WTC11 (cell line): Measurements from ENCODE around the gene SPINT4. TPM values are rescaled to one million over a fixed set of nuclear protein-coding genes. Genes with fewer than 3 reads are reported as not detected.

Experiments used
- ATAC-seq: fragments of 200-7000 bp; cut with Tn5 transposase; 2 replicates; pipeline ENCODE4 v1.10.0; 2021; ENCODE audit warnings: mild to moderate bottlenecking, moderate library complexity
- CTCF ChIA-PET: fragments of 300-600 bp; sonication (Branson Sonifier 250); formaldehyde crosslinking; loops from one replicate; lab custom pipeline; 2021; ENCODE audit warnings: antibody characterized with exemption; lab: Charles Lee
- POLR2A ChIA-PET: fragments of 350-600 bp; sonication (Branson Sonifier 250); formaldehyde crosslinking; loops from one replicate; lab custom pipeline; 2021; ENCODE audit warnings: antibody characterized with exemption; lab: Charles Lee
- DNase-seq: peaks from one replicate; pipeline ENCODE4 v3.0.0; 2021; ENCODE audit warnings: low spot score
- H3K27ac Mint-ChIP-seq: 2 replicates; pipeline ENCODE4 v1.8.0; 2021; ENCODE audit warnings: mixed read lengths
- H3K27me3 Mint-ChIP-seq: 2 replicates; pipeline ENCODE4 v1.8.0; 2021; ENCODE audit warnings: low read depth, mild to moderate bottlenecking, moderate library complexity, mixed read lengths
- H3K36me3 Mint-ChIP-seq: 2 replicates; pipeline ENCODE4 v1.8.0; 2021; ENCODE audit warnings: mixed read lengths
- H3K4me1 Mint-ChIP-seq: 2 replicates; pipeline ENCODE4 v1.8.0; 2022; ENCODE audit warnings: mixed read lengths
- H3K4me3 Mint-ChIP-seq: 2 replicates; pipeline ENCODE4 v1.8.0; 2021; ENCODE audit warnings: mild to moderate bottlenecking, moderate library complexity, mixed read lengths
- H3K9me3 Mint-ChIP-seq: 2 replicates; pipeline ENCODE4 v1.8.0; 2021; ENCODE audit warnings: mixed read lengths
- AR ChIP-seq: fragments of 250-450 bp; sonication (Bioruptor Pico); IDR thresholded peaks from 2 replicates; pipeline ENCODE4 v1.9.0; 2021; ENCODE audit warnings: mild to moderate bottlenecking
- ATF1 ChIP-seq: sonication (generic); formaldehyde crosslinking; IDR thresholded peaks from 2 replicates; pipeline ENCODE4 v1.8.1; 2023; ENCODE audit warnings: mild to moderate bottlenecking, moderate library complexity, missing genetic modification reagents
- CDX4 ChIP-seq: fragments of 250-450 bp; sonication (Bioruptor Pico); IDR thresholded peaks from 2 replicates; pipeline ENCODE4 v1.9.0; 2021; ENCODE audit warnings: moderate library complexity, mild to moderate bottlenecking, inconsistent platforms, borderline replicate concordance
- CTCF ChIP-seq: fragments of 200-600 bp; IDR thresholded peaks from 2 replicates; pipeline ENCODE4 v1.8.0; 2022; ENCODE audit warnings: antibody characterized with exemption
- ERG ChIP-seq: fragments of 250-450 bp; sonication (Bioruptor Pico); IDR thresholded peaks from 2 replicates; pipeline ENCODE4 v1.8.0; 2021; ENCODE audit warnings: mild to moderate bottlenecking
- IRF1 ChIP-seq: sonication (generic); formaldehyde crosslinking; IDR thresholded peaks from 2 replicates; pipeline ENCODE4 v1.8.0; 2023; ENCODE audit warnings: missing genetic modification reagents
- MAX ChIP-seq: sonication (generic); formaldehyde crosslinking; IDR thresholded peaks from 2 replicates; pipeline ENCODE4 v1.8.0; 2022; ENCODE audit warnings: mild to moderate bottlenecking, missing genetic modification reagents
- NFE2L1 ChIP-seq: sonication (generic); formaldehyde crosslinking; IDR thresholded peaks from 2 replicates; pipeline ENCODE4 v1.8.1; 2023; ENCODE audit warnings: missing genetic modification reagents
- NR2C2 ChIP-seq: sonication (generic); formaldehyde crosslinking; IDR thresholded peaks from 2 replicates; pipeline ENCODE4 v1.8.0; 2022; ENCODE audit warnings: mild to moderate bottlenecking, missing genetic modification reagents
- OVOL2 ChIP-seq: fragments of 250-450 bp; sonication (Bioruptor Pico); IDR thresholded peaks from 2 replicates; pipeline ENCODE4 v1.9.0; 2021; ENCODE audit warnings: mild to moderate bottlenecking, borderline replicate concordance
- PREB ChIP-seq: sonication (generic); formaldehyde crosslinking; IDR thresholded peaks from 2 replicates; pipeline ENCODE4 v1.8.1; 2022; ENCODE audit warnings: mild to moderate bottlenecking, missing genetic modification reagents, moderate library complexity, borderline replicate concordance
- RORB ChIP-seq: fragments of 250-450 bp; sonication (Bioruptor Pico); IDR thresholded peaks from 2 replicates; pipeline ENCODE4 v1.9.0; 2021; ENCODE audit warnings: mild to moderate bottlenecking
- USF1 ChIP-seq: sonication (generic); formaldehyde crosslinking; IDR thresholded peaks from 2 replicates; pipeline ENCODE4 v1.8.0; 2022; ENCODE audit warnings: mild to moderate bottlenecking, missing genetic modification reagents
- ZBTB21 ChIP-seq: sonication (generic); formaldehyde crosslinking; IDR thresholded peaks from 2 replicates; pipeline ENCODE4 v1.8.1; 2023; ENCODE audit warnings: mild to moderate bottlenecking, missing genetic modification reagents, borderline replicate concordance
- ZBTB43 ChIP-seq: sonication (generic); formaldehyde crosslinking; IDR thresholded peaks from 2 replicates; pipeline ENCODE4 v1.8.1; 2023; ENCODE audit warnings: mild to moderate bottlenecking, missing genetic modification reagents
- ZNF512 ChIP-seq: sonication (generic); formaldehyde crosslinking; IDR thresholded peaks from 2 replicates; pipeline ENCODE4 v1.8.1; 2022; ENCODE audit warnings: missing genetic modification reagents, borderline replicate concordance
- total RNA-seq: library from RNA; stranded (reverse); gene quantifications from 3 replicates; pipeline ENCODE4 v1.2.3, GENCODE V29; 2021

Gene SPINT4
- total RNA-seq, 1 experiment from 2014 or later, result not detected

- peak; percentile 38; the same call in 1 of the 2 replicates for TF ChIP-seq MAX (CRISPR knock-in tag)
- TF ChIP-seq USF1 (CRISPR knock-in tag), result peak; percentile 87
Measured at GRCh38 chr20:45771182-45771759, 49.1 kb downstream of the SPINT4 start (continued).

GRCh38 chr20:45772693-45773092, 50.5 kb downstream of the SPINT4 start:
- ATAC-seq (no peak), DNase-seq (no peak)
- no peak overlapping the region for H3K4me3 Mint-ChIP-seq
- ChIA-PET CTCF (interaction anchor here (2.4 to 3.1 kb wide), 3 partner anchors 8 to 410 kb away, joined by 11 to 44 read pairs (median 18); partner anchors contain the start of genes SYS1 and WFDC6), POLR2A (no interaction called here)
- no peak overlapping the region for H3K27ac Mint-ChIP-seq
- no peaks in the 10 kb centered on the region for H3K27me3 Mint-ChIP-seq
- TF ChIP-seq AR (CRISPR knock-in tag), result no peak
- TF ChIP-seq ATF1 (CRISPR knock-in tag), result no peak
- no peak for TF ChIP-seq ZNF512 (CRISPR knock-in tag)
- no peak for TF ChIP-seq ZBTB21 (CRISPR knock-in tag)
- no peak for TF ChIP-seq PREB (CRISPR knock-in tag)
- no peak for TF ChIP-seq OVOL2
- no peak for TF ChIP-seq RORB (CRISPR knock-in tag)
- TF ChIP-seq ZBTB43, result no peak
- H3K36me3 Mint-ChIP-seq, result peaks cover 6% of the 10 kb centered on the region
- peaks cover 9% of the 10 kb centered on the region for H3K9me3 Mint-ChIP-seq
- H3K4me1 Mint-ChIP-seq, result peaks cover 17% of the 10 kb centered on the region

GRCh38 chr20:45774945-45775344, 52.8 kb downstream of the SPINT4 start:
- no peaks in the 10 kb centered on the region for H3K27me3 Mint-ChIP-seq
- peaks cover 10% of the 10 kb centered on the region for H3K4me1 Mint-ChIP-seq
- ATAC-seq (no peak), DNase-seq (no peak)
- H3K4me3 Mint-ChIP-seq, result no peak overlapping the region
- H3K36me3 Mint-ChIP-seq, result peaks cover 6% of the 10 kb centered on the region
- POLR2A ChIA-PET, result no interaction called here
- no peak overlapping the region for H3K27ac Mint-ChIP-seq
- CTCF ChIA-PET, result interaction anchor here (0.6 to 0.7 kb wide), 3 partner anchors 66 to 372 kb away, joined by 3 to 5 read pairs (median 3); no protein-coding TSS in a partner anchor
- peaks cover 9% of the 10 kb centered on the region for H3K9me3 Mint-ChIP-seq
- TF ChIP-seq CDX4 (no peak), CTCF (no peak), IRF1 (CRISPR knock-in tag) (no peak), NFE2L1 (CRISPR knock-in tag) (no peak), NR2C2 (CRISPR knock-in tag) (no peak), ERG (CRISPR knock-in tag) (no peak)
- TF ChIP-seq, all 79 proteins: peak for 0
